Natural killer cell (primary cell): Measurements from ENCODE around the gene BCAM. TPM values are rescaled to one million over a fixed set of nuclear protein-coding genes. Genes with fewer than 3 reads are reported as not detected.

Source experiments
- ATAC-seq, 3 donors: fragments of 150-1000 bp in 2 of 3; fragments of 200-7000 bp in 1 of 3; cut with Tn5 transposase; 1 replicate in 1 of 3; 2 replicates in 2 of 3; pipeline ENCODE4 v1.10.0; 2021; ENCODE audit warnings: mild to moderate bottlenecking in 2 of 3, moderate library complexity in 2 of 3
- DNase-seq, 2 donors: peaks; one replicate each; pipeline versions ENCODE4 v3.0.0 to v3.0.0-alpha.2; 2013 to 2021; ENCODE audit warnings: mixed read lengths in 1 of 2
- H3K27ac ChIP-seq: one replicate; pipeline ENCODE4 v1.5.1; 2013; ENCODE audit warnings: mild to moderate bottlenecking, low read length
- H3K27me3 ChIP-seq: one replicate; pipeline ENCODE4 v1.6.1; 2013; ENCODE audit warnings: low read length; ENCODE audit not compliant: control insufficient read depth, insufficient read depth
- H3K36me3 ChIP-seq: one replicate; pipeline ENCODE4 v1.6.1; 2013; ENCODE audit warnings: low read length; ENCODE audit not compliant: control insufficient read depth, insufficient read depth
- H3K4me1 ChIP-seq: one replicate; pipeline ENCODE4 v1.6.1; 2013; ENCODE audit warnings: low read length; ENCODE audit not compliant: control insufficient read depth, insufficient read depth
- H3K4me3 ChIP-seq: one replicate; pipeline ENCODE4 v1.5.1; 2013; ENCODE audit warnings: low read length
- H3K9me3 ChIP-seq: one replicate; pipeline ENCODE4 v1.6.1; 2013; ENCODE audit warnings: low read length; ENCODE audit not compliant: control insufficient read depth, insufficient read depth
- H3K27ac Mint-ChIP-seq, 2 donors: one replicate each; pipeline ENCODE4 v1.8.0; 2022; ENCODE audit warnings: mild to moderate bottlenecking in 2 of 2, mixed read lengths in 2 of 2, moderate library complexity in 1 of 2
- H3K27me3 Mint-ChIP-seq, 2 donors: one replicate each; pipeline ENCODE4 v1.8.0; 2022; ENCODE audit warnings: low read depth in 2 of 2, mixed read lengths in 2 of 2
- H3K36me3 Mint-ChIP-seq: one replicate; pipeline ENCODE4 v1.8.0; 2022; ENCODE audit warnings: mixed read lengths
- H3K4me1 Mint-ChIP-seq, 2 donors: one replicate each; pipeline ENCODE4 v1.8.0; 2022; ENCODE audit warnings: mixed read lengths in 2 of 2
- H3K4me3 Mint-ChIP-seq: one replicate; pipeline ENCODE4 v1.8.0; 2022; ENCODE audit warnings: mild to moderate bottlenecking, moderate library complexity, mixed read lengths
- H3K9me3 Mint-ChIP-seq, 2 donors: one replicate each; pipeline ENCODE4 v1.8.0; 2022; ENCODE audit warnings: mixed read lengths in 2 of 2
- CTCF ChIP-seq: fragments of 200-600 bp; IDR thresholded peaks from one replicate; pipeline ENCODE4 v1.8.0; 2022; ENCODE audit warnings: antibody characterized with exemption
- WGBS: methylation state at CpG from one replicate; pipeline ENCODE4 v1.1.7; 2013; ENCODE audit warnings: missing lambda C conversion rate; ENCODE audit not compliant: insufficient coverage; 5-methylcytosine and 5-hydroxymethylcytosine counted together
- intact Hi-C: fragments of 100-400 bp; cut with micrococcal nuclease; formaldehyde crosslinking; loops from one replicate; pipeline ENCODE4 v1.14.2; 2022
- total RNA-seq, 4 donors: library from RNA; stranded (reverse); fragments of 120-200 nt in 1 of 4; gene quantifications; one replicate each; pipeline versions ENCODE4 v1.2.3 to v1.2.4, GENCODE V29; 2013 to 2022

Gene BCAM
- total RNA-seq, 3 donors from 2014 or later (not counting 1 experiment from before 2014, with no cell fraction given), result not detected

- no peak overlapping the region for H3K4me3 ChIP-seq
- H3K9me3 ChIP-seq, result no peaks in the 10 kb centered on the region
- H3K36me3 Mint-ChIP-seq, result no peaks in the 10 kb centered on the region
- no peaks in the 10 kb centered on the region for H3K9me3 Mint-ChIP-seq
- DNase-seq (no peak), ATAC-seq (no peak)
- no peak for TF ChIP-seq CTCF
- WGBS, result 72% methylated on average over 7 of the region's 7 CpGs
- no peak overlapping the region for H3K4me3 Mint-ChIP-seq
- no peaks in the 10 kb centered on the region for H3K27me3 ChIP-seq
- no peaks in the 10 kb centered on the region for H3K36me3 ChIP-seq
- H3K4me1 ChIP-seq, result peaks cover 16% of the 10 kb centered on the region
- H3K4me1 Mint-ChIP-seq, result peaks cover 11 to 21% of the 10 kb centered on the region in 2 donors
- peaks cover 0 to 9% of the 10 kb centered on the region in 2 donors for H3K27me3 Mint-ChIP-seq
- H3K27ac Mint-ChIP-seq, result no peak overlapping the region
- no peak overlapping the region for H3K27ac ChIP-seq
- intact Hi-C loops, result loop anchor here (10.0 kb wide), 1 partner anchor 146 kb away; the partner anchor contains the start of gene CEACAM16
These were observed 31.9 kb downstream of the BCAM start for GRCh38 chr19:44840811-44841210.

- no peaks in the 10 kb centered on the region for H3K36me3 Mint-ChIP-seq
- TF ChIP-seq CTCF, result no peak
- no peak overlapping the region for H3K4me3 ChIP-seq
- no peak overlapping the region for H3K27ac Mint-ChIP-seq
- H3K36me3 ChIP-seq, result no peaks in the 10 kb centered on the region
- WGBS, result 13% methylated on average over 3 of the region's 3 CpGs
- H3K27ac ChIP-seq, result no peak overlapping the region
- intact Hi-C loops, result loop anchor here (10.0 kb wide), 1 partner anchor 146 kb away; the partner anchor contains the start of gene CEACAM16
- no peaks in the 10 kb centered on the region for H3K9me3 ChIP-seq
- ATAC-seq (no peak), DNase-seq (no peak)
- H3K4me3 Mint-ChIP-seq, result no peak overlapping the region
- H3K4me1 Mint-ChIP-seq, result peaks cover 11 to 23% of the 10 kb centered on the region in 2 donors
- H3K27me3 ChIP-seq, result no peaks in the 10 kb centered on the region
- H3K9me3 Mint-ChIP-seq, result no peaks in the 10 kb centered on the region
- peaks cover 0 to 9% of the 10 kb centered on the region in 2 donors for H3K27me3 Mint-ChIP-seq
- peaks cover 20% of the 10 kb centered on the region for H3K4me1 ChIP-seq
These were observed 32.3 kb downstream of the BCAM start for GRCh38 chr19:44841231-44841630.

- intact Hi-C loops, result loop anchor here (1.0 to 10.0 kb wide), 4 partner anchors 45 to 150 kb away; partner anchors contain the start of gene CEACAM16
- H3K27me3 Mint-ChIP-seq, result peaks cover 0 to 20% of the 10 kb centered on the region in 2 donors
- TF ChIP-seq CTCF, result no peak
- peak overlapping the region; percentile 32 to 35 for H3K27ac Mint-ChIP-seq
- H3K27ac ChIP-seq, result no peak overlapping the region
- no peaks in the 10 kb centered on the region for H3K36me3 ChIP-seq
- DNase-seq, result no peak
- 10% methylated on average over 12 of the region's 12 CpGs for WGBS
- ATAC-seq, result no peak
- H3K4me1 Mint-ChIP-seq, result peaks cover 17 to 33% of the 10 kb centered on the region in 2 donors
- H3K9me3 ChIP-seq, result no peaks in the 10 kb centered on the region
- peaks cover 39% of the 10 kb centered on the region for H3K4me1 ChIP-seq
- H3K4me3 ChIP-seq, result no peak overlapping the region
- no peaks in the 10 kb centered on the region for H3K9me3 Mint-ChIP-seq
- H3K4me3 Mint-ChIP-seq, result peak overlapping the region; percentile 87
- H3K27me3 ChIP-seq, result peaks cover 13% of the 10 kb centered on the region
- no peaks in the 10 kb centered on the region for H3K36me3 Mint-ChIP-seq
These were observed 36.3 kb downstream of the BCAM start for GRCh38 chr19:44845286-44845611.
